ENCODE data around the gene UBAC1.

GRCh38 chr9:135995816-135996215 is 34.6 kb upstream of the UBAC1 start:
- TF ChIP-seq POLR2A (IDR thresholded peaks at IDR 0.05; ENCODE audit: low read length): no peak
- TF ChIP-seq GATA1 (IDR thresholded peaks at IDR 0.05; ENCODE audit: low read depth, low read length): no peak

All from erythroblast (primary cell).